Measurements from ENCODE around the gene BLTP3A. TPM values are rescaled to one million over a fixed set of nuclear protein-coding genes. Genes with fewer than 3 reads are reported as not detected.
A peak's percentile ranks its signal among the peaks of the same experiment; 100 is the strongest.

Gene BLTP3A
- total and polyA plus RNA-seq, 7 experiments from 2014 or later = 0.72 to 12.9 (median 11.7) TPM

- Histone ChIP-seq H3K27me3 (ENCODE audit: control insufficient read depth in 2 of 2, insufficient read depth in 2 of 2, low read length in 2 of 2) (no peaks in the 10 kb centered on the region), H3K27ac (ENCODE audit: low read depth, low read length) (no peak overlapping the region), H3K4me3 (ENCODE audit: low read length) (no peak overlapping the region), H3K4me1 (ENCODE audit: control insufficient read depth in 2 of 2, insufficient read depth in 2 of 2, low read length in 2 of 2) (no peaks in the 10 kb centered on the region), H3K36me3 (ENCODE audit: control insufficient read depth in 2 of 3, insufficient read depth in 3 of 3, low read length in 3 of 3) (peaks cover 0 to 35% (median 0%) of the 10 kb centered on the region in 3 experiments), H3K9me3 (ENCODE audit: control insufficient read depth in 2 of 3, low read length in 3 of 3) (no peaks in the 10 kb centered on the region)
- DNase-seq (no peak), ATAC-seq (no peak)
- peaks cover 11 to 62% (median 18%) of the 10 kb centered on the region in 5 donors for H3K36me3 Mint-ChIP-seq
- H3K27ac Mint-ChIP-seq = no peak overlapping the region
- intact Hi-C loops (cut with micrococcal nuclease) = no loop called here
- H3K9me3 Mint-ChIP-seq = no peaks in the 10 kb centered on the region
- H3K27me3 Mint-ChIP-seq = no peaks in the 10 kb centered on the region
- ChIA-PET CTCF (no interaction called here), POLR2A (no interaction called here)
- H3K4me3 Mint-ChIP-seq = no peak overlapping the region
- peaks cover 0 to 11% (median 6%) of the 10 kb centered on the region in 7 donors for H3K4me1 Mint-ChIP-seq
Observed at GRCh38 chr6:34837528-34837927, 45.6 kb downstream of the BLTP3A start.

GRCh38 chr6:34839666-34840352 is 47.9 kb downstream of the BLTP3A start:
- peaks cover under 1 to 48% (median 18%) of the 10 kb centered on the region in 5 donors for H3K36me3 Mint-ChIP-seq
- H3K27me3 ChIP-seq (ENCODE audit: control insufficient read depth in 2 of 2, insufficient read depth in 2 of 2, low read length in 2 of 2) = no peaks in the 10 kb centered on the region
- intact Hi-C loops (cut with micrococcal nuclease) = no loop called here
- DNase-seq = no peak
- no peak overlapping the region for H3K27ac ChIP-seq (ENCODE audit: low read depth, low read length)
- peaks cover 0 to 28% (median 0%) of the 10 kb centered on the region in 3 experiments for H3K36me3 ChIP-seq (ENCODE audit: control insufficient read depth in 2 of 3, insufficient read depth in 3 of 3, low read length in 3 of 3)
- no peaks in the 10 kb centered on the region for H3K9me3 ChIP-seq (ENCODE audit: control insufficient read depth in 2 of 3, low read length in 3 of 3)
- no peak for ATAC-seq
- H3K4me3 ChIP-seq (ENCODE audit: low read length) = no peak overlapping the region
- POLR2A ChIA-PET = no interaction called here
- H3K27ac Mint-ChIP-seq = peak overlapping the region in 1 of 9 donors; percentile 21
- CTCF ChIA-PET = no interaction called here
- no peaks in the 10 kb centered on the region for H3K9me3 Mint-ChIP-seq
- no peak overlapping the region for H3K4me3 Mint-ChIP-seq
- H3K4me1 Mint-ChIP-seq = peaks cover 0 to 7% (median 5%) of the 10 kb centered on the region in 7 donors
- H3K4me1 ChIP-seq (ENCODE audit: control insufficient read depth in 2 of 2, insufficient read depth in 2 of 2, low read length in 2 of 2) = no peaks in the 10 kb centered on the region
- no peaks in the 10 kb centered on the region for H3K27me3 Mint-ChIP-seq

Other genes with a start within 250 kb of the BLTP3A start
- under 1 TPM in 2 of 5 experiments, not detected in 3; 0.39 to 0.40 TPM for gene SPDEF, start 235.8 kb upstream of the BLTP3A start, total RNA-seq
- not detected for gene SPDEF, start 235.8 kb upstream of the BLTP3A start, polyA plus RNA-seq
- gene ILRUN, start 95.3 kb upstream of the BLTP3A start, total RNA-seq = 10 to 100 TPM; 45.2 to 74.6 (median 53.7) TPM
- 1 to 10 TPM; 8.8 to 8.9 TPM for gene ILRUN, start 95.3 kb upstream of the BLTP3A start, polyA plus RNA-seq
- gene SNRPC, start 34.6 kb upstream of the BLTP3A start, total RNA-seq = 100 to 1,000 TPM in 1 of 5 experiments, 10 to 100 TPM in 4; 38.3 to 120 (median 44.4) TPM
- 100 to 1,000 TPM; 311 to 358 TPM for gene SNRPC, start 34.6 kb upstream of the BLTP3A start, polyA plus RNA-seq
- 10 to 100 TPM; 25.4 to 35.1 (median 29.4) TPM for gene TAF11, start 96.0 kb downstream of the BLTP3A start, total RNA-seq
- 10 to 100 TPM; 17.3 to 18.4 TPM for gene TAF11, start 96.0 kb downstream of the BLTP3A start, polyA plus RNA-seq
- gene ANKS1A, start 97.2 kb downstream of the BLTP3A start, total RNA-seq = 10 to 100 TPM in 3 of 5 experiments, 1 to 10 TPM in 2; 7.3 to 14.8 (median 11.8) TPM
- gene ANKS1A, start 97.2 kb downstream of the BLTP3A start, polyA plus RNA-seq = 1 to 10 TPM; 2.1 to 5.3 TPM

Data from naive thymus-derived CD4-positive, alpha-beta T cell (primary cell).